SH-SY5Y (cell line): ENCODE results near the gene ATP11C.

Source experiments
- GATA2 ChIP-seq: IDR thresholded peaks from 2 replicates; pipeline ENCODE4 v1.6.1; 2011; ENCODE audit warnings: mild to moderate bottlenecking, low read depth, low read length
- GATA3 ChIP-seq: IDR thresholded peaks from 2 replicates; pipeline ENCODE4 v1.6.1; 2011; ENCODE audit warnings: low read depth, mild to moderate bottlenecking, low read length, moderate library complexity

DNA sequence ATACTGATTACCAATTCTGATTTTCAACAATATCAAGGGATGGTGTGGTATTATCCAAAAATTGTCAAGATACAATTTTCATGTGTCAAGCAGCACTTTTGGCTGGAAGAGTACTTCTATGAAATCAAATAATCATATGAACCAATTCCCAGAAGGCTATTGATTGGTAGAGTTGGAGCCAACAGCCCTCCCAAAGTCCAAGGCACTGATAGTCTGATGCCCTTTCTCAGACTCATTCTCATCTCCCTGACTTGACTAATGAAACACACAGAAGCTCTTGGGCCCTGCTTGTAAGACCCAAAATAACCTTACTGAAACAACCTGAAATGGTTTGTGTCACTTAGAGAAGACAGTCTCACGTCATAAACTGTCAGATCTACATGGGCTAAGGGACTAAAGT, 48.9 kb downstream of the ATP11C start:
- no peak for TF ChIP-seq GATA2
- no peak for TF ChIP-seq GATA3
